ENCODE results near the gene PLCB2. TPM values are rescaled to one million over a fixed set of nuclear protein-coding genes. Genes with fewer than 3 reads are reported as not detected.

Gene PLCB2
- total RNA-seq, 1 donor from 2014 or later: 7.7 TPM

DNA sequence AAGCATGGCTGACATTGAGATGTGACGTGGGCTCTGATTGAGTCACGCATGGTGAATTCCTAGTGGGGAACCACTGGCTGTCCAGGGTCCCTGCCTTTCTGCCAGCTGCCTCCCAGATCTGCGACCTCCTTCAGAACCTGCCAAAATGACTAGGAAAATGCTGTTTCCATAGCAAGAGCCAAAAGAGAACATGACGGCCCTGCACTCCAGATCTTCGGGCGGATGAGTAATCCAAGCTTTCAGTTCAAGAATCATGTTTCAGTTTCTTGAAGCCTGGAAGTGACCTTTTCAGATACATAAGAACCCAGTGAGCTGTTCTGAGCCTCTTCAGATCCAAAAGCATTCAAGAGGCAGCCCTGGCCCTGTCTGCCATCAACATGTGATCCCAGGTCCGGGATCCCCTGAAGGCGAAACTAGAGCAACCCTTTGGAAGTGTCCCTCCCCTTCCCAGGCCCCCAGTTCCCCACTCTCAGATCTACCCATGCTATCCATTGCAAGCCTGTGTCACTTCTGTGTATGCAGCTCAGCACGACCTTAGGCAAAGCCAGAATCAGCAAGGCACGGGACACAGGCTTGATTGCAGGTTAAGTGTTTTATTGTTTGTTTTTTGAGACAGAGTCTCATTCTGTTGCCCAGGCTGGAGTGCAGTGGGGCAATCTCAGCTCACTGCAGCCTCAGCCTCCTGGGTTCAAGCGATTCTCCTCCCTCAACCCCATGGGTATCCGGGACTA lies 44.5 kb downstream of the PLCB2 start:
- DNase-seq (no peak), ATAC-seq (ENCODE audit: poor library complexity) (no peak)
- intact Hi-C loops (cut with DNase I): no loop called here

DNA sequence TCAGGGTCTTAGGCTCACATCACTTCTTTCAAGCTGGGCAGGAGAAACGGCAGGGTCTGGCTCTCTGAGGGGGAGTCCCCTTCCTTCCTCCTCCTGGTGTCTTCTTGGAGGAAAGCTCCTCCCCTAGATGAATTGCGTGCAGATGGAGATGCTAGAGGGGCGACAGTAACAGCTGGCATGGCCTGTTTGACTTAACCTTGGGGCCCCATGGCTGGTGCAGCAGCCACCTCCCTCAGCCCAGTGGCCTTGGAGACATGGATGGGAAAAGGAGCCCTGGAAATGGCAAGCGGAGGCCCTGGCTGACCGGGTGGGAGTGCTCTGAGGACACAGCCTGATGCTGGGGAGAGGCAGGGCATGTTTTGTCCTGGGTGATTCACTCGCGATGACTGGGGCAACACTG lies 48.7 kb downstream of the PLCB2 start:
- intact Hi-C loops (cut with DNase I): no loop called here
- DNase-seq (no peak), ATAC-seq (ENCODE audit: poor library complexity) (no peak)

DNA sequence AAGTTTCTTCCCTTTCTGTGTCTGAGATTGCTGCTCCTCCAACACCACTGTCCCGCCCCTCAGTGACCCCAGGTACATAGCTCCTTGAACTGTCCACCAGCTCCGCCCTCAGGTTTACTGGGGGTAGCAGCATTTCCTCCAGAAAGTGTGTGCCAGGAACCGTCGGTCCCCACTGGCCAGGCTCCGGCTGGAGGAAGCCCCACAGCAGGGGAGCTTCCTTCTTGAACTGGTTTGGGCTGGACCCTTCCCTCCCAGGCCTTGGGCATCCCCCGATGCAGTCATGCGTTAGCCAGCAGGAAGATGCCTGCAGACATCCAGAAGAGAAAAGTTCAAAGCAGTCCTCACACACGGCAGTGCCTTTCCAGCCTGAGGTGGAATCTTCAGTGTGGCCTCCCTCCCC lies 49.2 kb downstream of the PLCB2 start:
- intact Hi-C loops (cut with DNase I): no loop called here
- no peak for ATAC-seq (ENCODE audit: poor library complexity)
- DNase-seq: no peak

DNA sequence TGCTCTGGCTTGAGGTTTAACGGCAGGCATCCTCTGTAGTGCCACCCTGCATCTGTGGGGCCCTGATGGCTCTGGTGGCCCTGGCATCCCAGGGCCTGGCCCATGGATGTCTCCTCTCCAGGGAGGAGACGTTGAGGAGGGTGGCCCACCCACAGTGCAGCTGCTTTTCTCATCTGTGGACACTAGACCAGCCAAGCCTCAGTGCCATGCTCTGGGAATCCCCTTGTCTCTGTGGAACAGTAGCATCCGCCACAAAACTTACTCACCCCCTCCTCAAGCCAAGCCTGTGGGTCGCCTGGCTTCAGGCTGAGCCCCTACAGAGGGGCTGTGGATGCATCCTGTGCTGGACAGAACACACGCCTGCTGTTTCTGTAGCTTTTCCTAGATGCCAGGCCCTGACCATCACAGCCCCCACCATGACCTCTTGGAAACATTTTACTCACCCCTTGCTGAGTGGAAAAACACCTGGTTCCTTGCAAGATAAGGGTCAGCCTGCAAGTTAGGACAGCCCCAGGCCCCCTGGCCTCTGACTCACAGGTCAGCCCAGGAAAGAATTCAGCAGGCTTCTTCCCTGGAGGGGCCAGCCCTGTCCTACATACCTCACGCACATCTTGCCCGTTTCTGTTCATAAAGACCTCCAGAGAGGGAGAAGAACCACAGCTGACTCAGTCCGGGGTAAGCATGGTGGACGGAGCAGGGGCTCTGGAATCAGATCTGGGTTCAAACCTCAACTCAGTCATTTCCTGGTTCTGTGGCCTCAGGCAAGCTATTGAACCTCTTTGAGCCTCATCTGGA lies 49.9 kb downstream of the PLCB2 start:
- intact Hi-C loops (cut with DNase I): no loop called here
- DNase-seq: no peak
- ATAC-seq (ENCODE audit: poor library complexity): no peak

DNA sequence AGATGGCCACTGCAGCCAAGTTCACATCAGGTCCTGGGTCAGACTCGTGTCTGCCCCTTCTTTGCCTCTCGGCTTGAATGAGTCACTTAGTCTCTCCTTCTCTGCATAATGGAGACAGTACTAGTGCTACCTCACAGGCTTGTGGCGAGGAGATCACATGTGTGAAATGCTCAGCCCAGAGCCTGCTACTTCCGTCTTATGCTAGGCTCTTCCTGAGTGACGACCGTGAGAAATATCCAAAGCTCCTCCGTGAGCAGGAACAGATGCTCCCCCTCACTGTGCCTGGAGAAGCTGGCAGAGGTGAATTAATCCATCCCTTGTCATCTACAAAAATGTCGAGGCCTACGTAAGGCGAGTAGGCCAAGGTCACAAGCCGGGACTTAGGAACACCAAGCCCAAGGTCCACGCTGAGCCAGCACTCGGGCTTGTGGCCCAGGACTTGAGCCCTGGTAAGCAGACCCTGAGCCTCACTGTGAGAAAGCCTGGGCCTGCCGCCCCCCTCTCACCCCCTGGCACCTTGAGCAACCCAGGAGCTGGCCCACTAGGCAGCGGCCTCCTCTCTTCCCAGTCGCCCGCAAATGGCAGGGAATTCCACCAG lies 51.0 kb downstream of the PLCB2 start:
- intact Hi-C loops (cut with DNase I): no loop called here
- ATAC-seq (ENCODE audit: poor library complexity): no peak
- no peak for DNase-seq

DNA sequence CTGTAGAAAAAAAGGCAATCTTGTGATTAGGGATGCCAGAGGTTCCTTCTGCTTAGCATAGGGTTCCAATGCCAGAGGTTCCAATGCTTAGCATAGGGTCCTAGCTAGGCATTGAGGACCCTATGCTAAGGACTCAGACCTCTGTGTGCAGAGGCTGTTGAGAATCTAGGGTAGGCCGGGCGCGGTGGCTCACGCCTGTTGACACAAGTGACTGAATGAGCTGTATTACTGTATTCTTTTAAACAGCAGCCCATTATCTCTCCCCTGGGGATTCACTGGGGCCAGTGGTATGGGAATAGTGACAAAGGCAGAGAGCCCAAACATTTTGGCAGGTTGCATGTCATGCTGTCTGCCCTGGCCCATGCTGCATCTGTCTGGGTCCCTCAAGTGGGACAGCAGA lies 52.7 kb downstream of the PLCB2 start:
- ATAC-seq (ENCODE audit: poor library complexity) (no peak), DNase-seq (peak; percentile 19)
- intact Hi-C loops (cut with DNase I): no loop called here

DNA sequence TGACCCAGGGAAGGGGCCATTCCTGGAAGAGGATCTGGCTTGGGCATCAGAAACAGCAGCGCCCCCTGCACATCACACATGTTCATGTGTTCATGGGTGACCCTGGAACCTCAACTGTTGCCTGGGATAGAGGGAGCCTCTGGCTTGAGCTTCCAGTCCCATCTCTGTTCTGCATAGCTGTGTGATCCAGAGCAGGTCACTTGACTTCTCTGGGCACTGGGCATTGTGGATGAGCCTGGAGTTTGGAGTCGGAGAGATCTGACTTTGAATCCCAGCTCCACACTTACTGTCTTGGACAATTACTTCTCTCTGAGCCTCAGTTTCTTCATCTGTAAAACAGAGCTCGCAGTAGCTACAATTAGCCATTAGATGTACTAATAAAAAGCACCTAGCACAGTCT lies 53.3 kb downstream of the PLCB2 start:
- no peak for ATAC-seq (ENCODE audit: poor library complexity)
- intact Hi-C loops (cut with DNase I): no loop called here
- peak; percentile 8 for DNase-seq

DNA sequence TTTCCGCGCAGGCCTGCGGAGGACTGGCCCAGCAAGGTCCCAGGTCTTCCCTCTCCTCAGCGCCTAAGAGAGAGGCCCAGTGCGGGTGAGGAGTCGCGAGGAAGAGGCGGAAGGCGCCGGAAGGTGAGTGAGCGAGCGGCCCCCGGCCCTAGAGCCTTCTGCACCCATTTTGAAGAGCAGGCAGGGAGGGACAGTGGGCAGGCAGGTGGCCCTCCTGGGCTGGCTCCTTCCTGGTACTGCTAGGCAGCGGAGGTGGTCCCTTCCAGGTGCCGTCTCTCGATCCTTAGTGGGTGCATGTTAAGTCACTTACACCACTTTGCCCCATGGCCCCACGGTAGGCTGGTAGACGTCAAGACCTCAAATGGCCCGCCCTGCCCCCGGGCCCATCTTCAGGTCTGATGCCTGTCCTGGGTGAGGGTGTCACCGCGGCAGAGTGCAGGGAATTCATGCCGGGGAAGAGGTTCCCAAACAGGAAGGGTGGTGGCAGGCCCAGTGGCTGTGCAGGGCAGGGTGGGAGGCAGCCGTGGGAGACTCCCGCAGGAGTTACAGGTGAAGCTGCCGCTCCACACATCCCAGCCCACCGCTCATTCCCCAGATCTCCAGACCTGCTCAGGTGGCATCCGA lies 54.5 kb downstream of the PLCB2 start:
- intact Hi-C loops (cut with DNase I): no loop called here
- peak; percentile 40 for DNase-seq
- no peak for ATAC-seq (ENCODE audit: poor library complexity)

DNA sequence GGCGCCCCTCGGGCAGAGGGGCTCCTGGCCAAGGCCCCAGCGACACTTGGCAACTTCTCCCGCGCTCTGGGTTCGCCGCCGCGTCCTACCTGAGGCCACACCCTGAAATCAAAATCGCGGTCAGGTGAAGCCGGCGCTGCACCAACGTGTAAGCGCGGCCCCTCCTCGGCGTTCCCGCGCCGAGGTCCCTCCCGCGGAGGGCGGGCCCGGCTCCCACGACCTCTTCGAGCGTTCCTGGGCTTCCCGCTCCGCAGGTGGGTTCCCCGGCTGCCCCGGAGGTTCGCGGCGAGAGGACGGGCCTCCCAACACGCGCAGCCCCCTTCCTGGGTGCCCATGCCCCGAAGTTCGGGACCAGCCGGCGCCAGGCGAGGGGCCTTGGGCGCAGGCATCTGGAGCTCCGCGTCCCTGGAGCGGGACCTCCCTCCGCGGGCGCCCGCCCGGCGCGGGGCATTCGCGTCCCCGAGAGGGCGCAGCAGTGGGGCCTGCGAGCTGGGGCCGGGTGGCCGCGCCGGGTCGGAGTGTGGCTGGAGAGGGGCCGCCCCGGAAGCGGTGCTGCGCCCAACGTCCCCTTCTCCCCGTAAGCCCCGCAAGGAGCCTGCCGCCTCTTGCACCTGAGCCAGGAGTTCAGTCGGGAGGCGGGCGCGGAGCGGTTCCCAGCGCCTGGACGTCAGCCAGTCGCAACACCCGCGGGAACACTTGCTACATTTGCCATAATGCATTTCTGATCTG lies 55.1 kb downstream of the PLCB2 start:
- peak; percentile 73 for ATAC-seq (ENCODE audit: poor library complexity)
- DNase-seq: peak; percentile 65
- intact Hi-C loops (cut with DNase I): no loop called here

DNA sequence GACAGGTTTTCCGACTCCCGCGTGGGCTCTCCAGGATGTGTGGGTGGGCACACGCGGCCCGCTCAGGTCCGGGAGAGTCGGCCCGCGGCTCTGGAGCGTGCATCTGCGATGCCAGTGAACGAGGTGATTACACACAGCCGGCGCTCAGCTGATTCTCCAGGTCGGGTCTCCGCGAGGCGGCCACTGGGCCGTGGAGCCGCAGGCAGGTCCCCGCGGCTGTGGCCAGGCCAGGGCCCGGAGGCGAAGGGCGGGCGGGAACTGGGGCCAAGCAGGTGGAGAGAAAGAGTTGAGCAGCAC lies 55.6 kb downstream of the PLCB2 start:
- intact Hi-C loops (cut with DNase I): no loop called here
- peak; percentile 11 for ATAC-seq (ENCODE audit: poor library complexity)

DNA sequence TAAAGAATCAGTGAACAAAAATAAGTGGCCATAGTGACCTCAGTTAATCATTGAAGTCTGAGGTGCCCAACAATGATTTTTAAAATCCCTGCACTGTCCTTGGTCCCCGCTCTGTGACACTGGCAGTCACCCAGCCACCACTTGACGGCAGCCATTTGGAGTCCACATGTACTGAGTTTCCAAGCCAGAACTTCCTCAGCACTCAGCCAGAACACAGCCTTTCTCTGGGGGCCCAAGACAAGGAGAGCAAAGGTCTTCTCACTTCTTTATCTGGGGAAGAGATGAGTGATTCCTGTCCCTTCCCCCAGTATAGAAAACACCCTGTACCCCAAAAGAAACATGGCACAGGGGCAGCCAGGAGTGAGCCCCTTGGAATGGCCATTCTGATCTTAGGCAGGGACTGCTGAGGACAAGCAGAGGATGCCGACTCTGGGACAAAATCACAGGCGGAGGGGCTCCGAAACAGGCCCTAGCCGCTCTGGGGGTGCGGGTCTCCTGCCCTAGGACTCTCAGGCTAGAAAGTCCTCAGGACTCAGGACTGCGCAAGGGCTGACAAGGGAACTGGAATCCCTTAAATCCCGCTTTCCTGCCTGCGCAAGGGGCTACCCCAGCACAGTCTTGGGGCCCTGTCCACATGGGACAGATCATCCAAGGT lies 56.1 kb downstream of the PLCB2 start:
- intact Hi-C loops (cut with DNase I): no loop called here
- ATAC-seq (ENCODE audit: poor library complexity) (peak; percentile 62), DNase-seq (peak; percentile 64)

More for the DNA sequence above, 55.6 kb downstream of the PLCB2 start:
- peak; percentile 36 for DNase-seq

DNA sequence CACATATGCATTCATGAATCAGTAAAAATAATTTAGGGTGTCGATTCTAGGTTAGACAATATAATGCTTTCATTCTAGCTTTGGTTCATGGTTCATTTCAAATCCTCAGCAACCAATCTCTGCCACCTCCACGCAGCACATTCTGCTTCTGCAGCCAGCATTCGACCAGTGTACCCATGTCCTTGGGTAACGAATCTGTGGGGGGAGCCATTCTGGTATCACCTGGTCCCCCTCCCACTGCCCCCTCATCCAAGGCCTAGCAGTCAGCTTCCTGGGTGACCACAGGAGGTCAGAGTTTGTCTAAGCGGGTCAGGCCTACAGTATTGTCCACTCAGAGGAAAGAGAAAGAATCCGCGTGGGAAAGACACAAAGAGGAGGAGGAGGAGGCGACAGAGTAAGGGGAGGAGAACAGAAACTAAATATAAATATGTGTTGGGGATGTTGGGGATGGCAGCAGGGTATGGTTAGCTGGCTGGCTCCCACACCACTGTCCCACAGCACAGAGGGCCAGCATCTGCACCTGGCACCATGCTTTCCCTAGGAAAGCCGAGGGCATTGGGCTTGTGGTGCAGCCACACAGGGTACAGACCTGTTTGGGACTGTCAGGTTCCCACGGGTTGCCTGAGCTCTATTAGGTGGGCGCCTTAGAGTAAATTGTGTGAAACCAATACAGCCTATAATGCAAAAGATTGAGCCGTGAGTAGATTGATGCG lies 56.8 kb downstream of the PLCB2 start:
- ATAC-seq (ENCODE audit: poor library complexity): no peak
- peak; percentile 16 for DNase-seq
- intact Hi-C loops (cut with DNase I): no loop called here

DNA sequence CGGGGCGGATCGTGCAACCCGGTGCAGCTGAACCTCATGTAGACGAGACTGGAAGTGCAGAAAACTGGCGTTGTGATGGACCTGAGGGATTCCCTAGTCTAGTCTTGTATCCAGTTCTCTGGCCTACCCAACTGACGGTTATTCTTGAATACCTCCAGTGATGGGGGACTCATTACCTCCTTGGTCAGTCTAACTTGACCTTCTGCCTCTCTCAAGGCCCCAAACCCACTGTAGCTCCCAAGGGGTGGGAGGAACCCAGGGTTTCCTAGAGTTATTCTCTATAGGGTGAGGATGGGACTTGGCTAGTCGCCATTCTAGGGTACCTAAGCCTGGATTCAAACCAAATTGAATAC lies 57.5 kb downstream of the PLCB2 start:
- intact Hi-C loops (cut with DNase I): no loop called here
- ATAC-seq (ENCODE audit: poor library complexity) (no peak), DNase-seq (no peak)

DNA sequence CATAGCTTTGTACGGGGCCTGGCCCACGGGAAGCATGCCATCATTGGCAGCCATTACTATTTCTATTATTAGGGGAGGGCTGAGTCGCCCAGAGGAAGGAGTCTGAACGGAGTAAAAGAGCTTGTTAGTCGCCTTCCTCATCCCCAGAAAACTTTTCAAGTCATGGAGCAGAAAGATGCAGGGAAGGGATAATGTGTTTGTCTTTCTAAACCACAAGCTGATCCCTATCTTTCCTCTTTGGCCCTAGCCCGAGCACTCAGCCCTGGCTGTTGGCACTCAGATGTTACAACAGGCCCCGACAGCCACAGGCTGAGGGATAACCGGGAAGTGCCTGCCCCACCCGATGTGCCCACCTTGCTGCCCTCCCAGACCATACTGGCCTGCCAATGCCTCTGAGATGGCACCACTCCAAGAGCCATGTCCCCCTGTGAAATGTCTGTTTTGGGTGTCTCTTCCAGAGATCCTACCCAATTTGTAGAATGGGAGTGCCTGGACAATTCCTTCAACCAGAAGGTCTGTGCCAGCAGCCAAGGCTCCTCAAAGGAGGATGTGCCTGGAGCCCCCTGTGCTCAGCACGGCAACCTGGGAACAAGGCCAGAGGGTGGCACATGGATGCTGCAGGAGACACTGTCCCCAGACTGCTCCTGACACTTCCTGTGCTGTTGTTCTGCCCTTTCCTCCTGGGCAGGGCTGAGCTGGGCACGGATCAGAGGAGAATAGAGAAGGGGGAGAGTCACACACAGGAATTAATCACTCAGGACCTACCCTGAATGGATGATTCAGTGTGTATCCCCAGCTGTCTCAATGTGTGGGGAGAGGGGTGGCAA lies 58.0 kb downstream of the PLCB2 start:
- ATAC-seq (ENCODE audit: poor library complexity) (peak; percentile 36), DNase-seq (peak; percentile 28)
- intact Hi-C loops (cut with DNase I): no loop called here

DNA sequence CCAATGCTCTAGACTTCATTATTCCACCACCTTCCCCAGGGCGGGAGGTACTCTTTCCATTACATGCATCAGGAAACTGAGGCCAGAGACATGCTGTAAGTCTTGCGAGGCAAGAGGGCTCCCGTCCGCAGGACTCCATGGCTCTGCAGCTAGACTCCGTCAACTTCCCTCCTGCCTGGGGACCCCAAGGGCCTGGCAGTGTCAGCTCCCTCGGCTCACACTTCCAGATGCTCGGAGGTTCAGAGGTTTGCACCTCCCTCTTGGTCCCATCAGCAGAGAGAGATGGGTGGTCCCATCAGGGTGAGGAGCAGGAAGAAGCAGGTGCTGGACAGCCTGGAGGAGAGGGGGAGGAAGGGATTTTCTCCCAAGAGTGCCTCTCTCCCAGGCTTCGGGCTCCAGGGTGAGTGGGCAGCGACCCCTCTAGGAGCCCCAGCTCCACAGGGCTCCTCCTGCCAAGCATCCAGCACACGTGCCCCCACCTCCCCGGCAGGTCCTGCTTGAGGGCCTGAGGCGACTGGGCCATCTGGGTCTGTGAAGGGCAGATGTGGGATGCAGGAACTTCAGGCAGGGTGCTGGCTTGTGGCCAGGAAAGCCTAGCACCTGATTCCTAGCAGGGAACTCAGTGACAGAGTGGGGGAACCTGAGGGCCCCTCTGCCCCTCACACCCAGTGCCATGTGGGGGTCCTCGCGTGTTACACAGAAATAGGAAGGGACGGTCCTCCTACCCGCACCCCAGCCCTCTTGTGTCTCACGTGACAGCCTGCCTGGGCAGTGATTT lies 59.5 kb downstream of the PLCB2 start:
- ATAC-seq (ENCODE audit: poor library complexity) (no peak), DNase-seq (no peak)
- intact Hi-C loops (cut with DNase I): no loop called here

DNA sequence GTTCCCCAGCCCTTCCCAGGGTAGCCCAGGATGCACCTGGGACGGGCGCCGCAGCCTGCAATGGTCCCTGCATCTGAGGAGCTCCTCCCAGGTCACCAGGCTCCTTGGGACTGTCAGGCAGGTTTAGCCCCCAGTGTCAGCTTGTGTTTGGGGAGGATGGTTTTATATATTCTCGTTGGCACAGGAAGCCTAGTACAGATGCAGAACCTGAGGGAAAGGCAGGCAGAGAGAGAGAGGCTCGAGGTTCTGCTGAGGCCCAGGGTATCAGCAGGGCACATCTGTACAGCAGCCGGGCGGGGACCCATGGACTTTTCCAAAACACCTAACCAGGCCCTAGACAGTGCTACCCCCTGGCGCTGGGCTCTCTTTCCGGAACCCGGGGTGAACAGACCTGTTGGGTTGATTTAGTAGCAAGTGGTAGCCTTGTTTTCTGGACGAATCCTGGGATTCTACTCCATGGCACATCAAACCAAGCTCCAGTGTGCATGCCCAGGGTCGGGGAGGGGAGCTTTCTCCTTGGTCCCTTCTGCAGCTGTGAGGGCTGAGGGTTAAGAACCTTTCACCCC lies 60.2 kb downstream of the PLCB2 start:
- no peak for ATAC-seq (ENCODE audit: poor library complexity)
- intact Hi-C loops (cut with DNase I): no loop called here
- no peak for DNase-seq
